G401.6 (cell line): Measurements from ENCODE around the gene RASSF10.

ENCODE experiments used
- FAIRE-seq: peaks from 2 replicates; lab custom pipeline; 2012; peaks lifted over from hg19 to GRCh38; lab: Jason Lieb, UNC

The RASSF10 gene

DNA sequence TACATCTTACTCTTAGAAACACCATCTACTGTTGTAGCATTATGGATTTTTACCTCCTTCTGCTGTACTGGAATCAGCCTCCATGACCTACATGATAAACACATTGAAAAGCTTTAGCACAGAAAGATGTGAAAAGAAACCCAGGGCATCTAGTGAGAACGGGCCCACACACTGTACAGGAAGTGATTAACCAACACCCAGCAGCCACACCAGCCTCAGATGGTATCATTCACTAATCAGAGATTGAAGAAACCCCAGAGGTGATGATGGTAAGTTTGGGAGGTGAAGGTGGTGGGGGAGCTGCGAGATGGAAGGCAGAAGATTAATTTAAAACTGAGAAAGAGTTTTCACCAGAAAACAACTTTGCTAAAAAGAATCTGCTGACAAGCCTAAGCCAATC, 46.1 kb downstream of the RASSF10 start:
- FAIRE-seq = no peak

DNA sequence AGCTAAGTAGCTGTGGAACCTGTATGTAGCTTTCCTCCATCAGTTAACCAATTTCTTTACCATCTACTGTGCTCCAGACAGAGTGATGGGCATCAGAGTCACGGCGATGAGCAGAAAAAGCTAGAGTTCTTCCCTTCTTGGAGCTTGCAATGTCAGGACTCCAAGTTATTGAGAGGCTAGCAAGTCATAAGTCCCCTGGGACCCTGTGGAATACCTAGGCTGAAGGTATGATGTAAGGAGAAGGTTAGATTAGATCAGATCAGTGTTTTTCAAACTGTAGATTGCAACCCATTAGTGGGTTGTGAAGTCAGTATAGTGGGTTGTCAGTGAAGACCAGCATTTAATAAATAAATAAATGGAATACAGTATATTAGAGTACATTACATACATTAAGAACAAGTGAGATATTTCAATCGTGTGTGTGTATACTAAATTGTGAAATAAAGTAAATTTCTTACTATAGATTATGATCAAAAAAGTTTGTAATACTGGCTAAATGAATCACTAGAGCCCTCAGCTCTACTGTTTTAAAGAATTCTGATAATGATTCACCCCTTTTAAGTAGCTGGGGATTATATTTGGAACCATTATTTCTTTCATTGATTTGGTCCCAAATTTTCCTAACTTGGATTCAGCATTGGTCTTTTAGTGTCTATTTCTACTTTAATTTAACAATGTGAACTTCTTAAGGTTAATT, 52.3 kb downstream of the RASSF10 start:
- no peak for FAIRE-seq
